Coronary artery (tissue), 2 donors: ENCODE measurements around the gene NPW.

Experiments used
- DNase-seq: peaks from one replicate; pipeline ENCODE4 v3.0.0-alpha.2; 2017; ENCODE audit warnings: low spot score
- H3K27ac ChIP-seq, 2 donors: fragments of 200-600 bp; sonication (generic); one replicate each; pipeline ENCODE4 v1.5.1; 2016 to 2019
- H3K4me3 ChIP-seq: fragments of 200-600 bp; sonication (generic); 2 replicates; pipeline ENCODE4 v1.5.1; 2016; ENCODE audit warnings: mild to moderate bottlenecking, moderate library complexity
- TF ChIP-seq, protein P1 (sequence below): fragments of 200-600 bp; sonication (generic); IDR thresholded peaks from one replicate; pipeline ENCODE4 v1.5.1; 2019; ENCODE audit warnings: antibody characterized with exemption

NPW gene

DNA sequence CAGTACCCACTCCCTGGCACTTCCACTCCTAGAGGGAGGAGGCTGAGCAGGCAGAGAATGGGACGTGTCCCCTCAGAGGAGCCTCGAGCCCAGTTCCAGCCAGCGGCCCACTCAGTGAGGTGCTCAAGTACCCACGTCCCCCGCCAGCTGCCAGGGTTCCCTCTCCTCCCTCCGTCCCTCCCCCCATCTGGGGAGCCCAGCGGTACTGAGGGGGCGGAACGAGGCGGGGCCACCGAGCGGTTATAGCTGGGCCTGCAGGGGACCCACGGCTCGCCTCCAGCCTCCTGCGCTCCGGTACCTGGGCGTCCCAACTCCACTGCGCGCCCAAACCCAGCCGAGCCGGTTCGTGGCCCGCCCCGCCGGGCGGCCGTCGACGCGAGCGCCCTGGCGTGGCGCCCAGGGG is at the start of gene NPW:
TSS of gene NPW (plus strand) at position 268 of the 403 bp plus-strand sequence.
- TF ChIP-seq, protein P1, sequence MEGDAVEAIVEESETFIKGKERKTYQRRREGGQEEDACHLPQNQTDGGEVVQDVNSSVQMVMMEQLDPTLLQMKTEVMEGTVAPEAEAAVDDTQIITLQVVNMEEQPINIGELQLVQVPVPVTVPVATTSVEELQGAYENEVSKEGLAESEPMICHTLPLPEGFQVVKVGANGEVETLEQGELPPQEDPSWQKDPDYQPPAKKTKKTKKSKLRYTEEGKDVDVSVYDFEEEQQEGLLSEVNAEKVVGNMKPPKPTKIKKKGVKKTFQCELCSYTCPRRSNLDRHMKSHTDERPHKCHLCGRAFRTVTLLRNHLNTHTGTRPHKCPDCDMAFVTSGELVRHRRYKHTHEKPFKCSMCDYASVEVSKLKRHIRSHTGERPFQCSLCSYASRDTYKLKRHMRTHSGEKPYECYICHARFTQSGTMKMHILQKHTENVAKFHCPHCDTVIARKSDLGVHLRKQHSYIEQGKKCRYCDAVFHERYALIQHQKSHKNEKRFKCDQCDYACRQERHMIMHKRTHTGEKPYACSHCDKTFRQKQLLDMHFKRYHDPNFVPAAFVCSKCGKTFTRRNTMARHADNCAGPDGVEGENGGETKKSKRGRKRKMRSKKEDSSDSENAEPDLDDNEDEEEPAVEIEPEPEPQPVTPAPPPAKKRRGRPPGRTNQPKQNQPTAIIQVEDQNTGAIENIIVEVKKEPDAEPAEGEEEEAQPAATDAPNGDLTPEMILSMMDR, result no peak
- peak within 1 kb of the TSS; percentile 38 for H3K4me3 ChIP-seq
- no peak for DNase-seq
- H3K27ac ChIP-seq, result no peak within 1 kb of the TSS

DNA sequence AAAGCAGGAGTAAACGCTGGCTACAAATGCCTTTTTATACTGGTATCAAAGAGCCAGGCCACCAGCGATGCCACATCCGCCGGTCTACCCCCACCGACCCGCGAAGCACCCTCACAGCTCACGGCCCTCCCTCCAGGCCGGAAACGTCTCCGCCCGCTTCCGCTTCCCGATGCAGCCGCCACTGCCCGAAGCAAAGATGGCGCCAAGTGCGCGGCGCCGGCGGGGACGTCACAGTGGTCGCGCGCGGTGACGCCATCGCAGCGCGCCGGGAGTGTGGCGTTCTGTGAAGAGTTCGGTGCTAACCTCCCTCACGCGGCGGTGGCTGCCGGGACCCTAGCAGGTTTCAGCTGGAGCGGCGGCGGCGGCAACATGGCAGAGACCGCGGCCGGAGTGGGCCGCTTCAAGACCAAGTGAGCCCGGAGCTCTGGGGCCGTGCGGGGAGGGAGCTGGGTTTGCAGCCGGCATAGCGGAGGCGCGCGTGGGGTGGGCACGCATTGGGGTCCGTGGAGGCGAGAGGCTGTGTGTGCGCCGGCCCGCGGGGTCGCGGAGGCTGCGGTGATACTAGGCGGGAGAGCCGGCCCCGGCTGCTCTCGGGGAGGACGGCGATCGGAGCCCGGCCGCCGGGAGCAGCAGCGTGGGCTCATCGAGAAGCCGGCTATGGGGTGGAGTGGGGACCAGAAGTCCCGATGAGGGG is 47.6 kb upstream of the NPW start, which contains the start of gene TBL3:
TSS of gene TBL3 (plus strand) at position 258 of the 694 bp plus-strand sequence. CDS start at position 370, 112 bp downstream.
- Histone ChIP-seq H3K4me3 (peak within 1 kb of the TSS; percentile 100), H3K27ac (peak within 1 kb of the TSS; percentile 83 to 96)
- TF ChIP-seq, protein P1, result no peak
- DNase-seq, result peak; percentile 94

DNA sequence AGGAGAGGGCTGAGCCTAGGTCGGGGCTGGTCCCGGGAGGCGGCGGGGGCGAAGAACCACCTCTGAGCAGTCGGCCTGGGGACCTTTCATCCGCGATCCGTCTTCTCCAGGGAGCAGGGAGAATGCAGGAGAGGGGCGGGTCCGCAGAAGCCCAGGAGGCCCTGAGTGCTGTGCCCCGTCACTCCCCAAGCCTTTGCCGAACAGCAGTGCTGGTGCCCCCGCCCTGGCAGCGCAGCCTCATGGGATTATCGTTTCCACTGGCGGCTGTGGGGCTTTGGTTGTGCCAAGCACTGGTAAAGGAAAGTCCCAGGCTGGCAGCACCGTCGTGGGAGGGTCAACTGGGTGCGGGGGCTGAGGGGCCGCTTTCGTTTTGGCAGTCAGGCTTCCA is 47.1 kb upstream of the NPW start:
- TF ChIP-seq, protein P1, result no peak
- no peak for DNase-seq
- Histone ChIP-seq H3K27ac (peak overlapping the region in 1 of 2 donors; percentile 83), H3K4me3 (peak overlapping the region; percentile 100)

DNA sequence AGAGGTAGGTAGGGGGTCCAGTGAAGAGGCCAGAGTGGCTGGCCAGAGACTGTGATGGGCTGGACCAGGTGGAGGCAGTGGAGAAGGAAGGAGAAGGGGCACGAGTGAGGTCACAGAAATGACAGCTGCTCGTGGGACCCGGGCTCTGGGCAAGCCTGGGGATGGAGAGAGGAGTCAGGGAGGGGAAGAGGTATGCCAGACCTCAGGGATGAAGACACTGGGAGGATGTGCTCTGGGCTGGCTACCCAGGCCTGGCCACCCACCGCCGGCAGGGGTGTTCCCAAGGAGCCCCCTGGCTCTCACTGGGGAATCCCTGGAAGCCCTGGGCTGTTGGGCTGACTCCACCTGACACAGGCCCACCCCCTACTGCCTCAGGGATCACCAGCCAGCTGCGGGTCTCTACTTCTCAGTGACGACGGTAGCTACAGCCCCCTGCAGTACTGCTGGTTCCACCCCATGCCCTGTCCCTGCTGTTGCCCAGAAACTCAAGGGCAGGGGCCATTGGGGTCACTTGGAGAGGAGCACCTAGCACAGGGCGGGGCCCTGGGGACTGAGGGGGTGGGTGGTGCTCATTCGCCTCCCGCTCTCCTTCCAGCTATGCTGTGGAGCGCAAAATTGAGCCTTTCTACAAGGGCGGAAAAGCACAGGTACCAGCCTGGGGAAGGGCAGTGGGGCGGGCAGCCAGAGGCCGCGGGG is 46.0 kb upstream of the NPW start:
- TF ChIP-seq, protein P1, result no peak
- no peak for DNase-seq
- Histone ChIP-seq H3K4me3 (no peak overlapping the region), H3K27ac (no peak overlapping the region)

DNA sequence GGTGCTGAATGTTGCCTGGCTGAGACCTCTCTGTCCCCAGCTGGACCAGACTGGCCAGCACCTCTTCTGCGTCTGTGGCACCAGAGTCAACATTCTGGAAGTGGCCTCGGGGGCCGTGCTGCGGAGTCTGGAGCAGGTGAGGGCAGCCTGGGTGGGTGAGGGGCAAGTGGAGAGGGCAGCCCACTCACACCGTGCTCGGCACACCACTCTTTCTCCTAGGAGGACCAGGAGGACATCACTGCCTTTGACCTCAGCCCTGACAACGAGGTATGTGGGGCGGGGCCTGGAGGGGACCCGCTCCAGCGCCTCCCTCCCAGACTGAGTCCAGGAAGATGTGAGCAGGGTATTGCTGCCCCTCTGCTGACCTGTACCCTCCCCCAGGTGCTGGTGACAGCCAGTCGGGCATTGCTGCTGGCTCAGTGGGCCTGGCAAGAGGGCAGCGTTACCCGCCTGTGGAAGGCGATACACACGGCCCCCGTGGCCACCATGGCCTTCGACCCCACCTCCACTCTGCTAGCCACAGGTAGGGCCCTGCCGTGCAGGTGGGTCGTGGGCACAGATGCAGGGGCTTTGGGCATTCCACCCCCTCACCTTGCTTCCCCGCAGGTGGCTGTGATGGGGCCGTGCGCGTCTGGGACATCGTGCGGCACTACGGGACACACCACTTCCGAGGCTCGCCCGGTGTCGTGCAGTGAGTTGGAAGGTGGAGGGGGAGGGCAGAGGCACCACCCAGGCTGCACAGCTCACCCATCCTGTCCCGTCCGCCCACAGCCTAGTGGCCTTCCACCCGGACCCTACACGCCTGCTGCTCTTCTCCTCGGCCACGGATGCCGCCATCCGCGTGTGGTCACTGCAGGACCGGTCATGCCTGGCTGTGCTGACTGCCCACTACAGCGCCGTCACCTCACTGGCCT is 45.2 kb upstream of the NPW start:
- Histone ChIP-seq H3K4me3 (no peak overlapping the region), H3K27ac (no peak overlapping the region)
- TF ChIP-seq, protein P1, result no peak
- no peak for DNase-seq

DNA sequence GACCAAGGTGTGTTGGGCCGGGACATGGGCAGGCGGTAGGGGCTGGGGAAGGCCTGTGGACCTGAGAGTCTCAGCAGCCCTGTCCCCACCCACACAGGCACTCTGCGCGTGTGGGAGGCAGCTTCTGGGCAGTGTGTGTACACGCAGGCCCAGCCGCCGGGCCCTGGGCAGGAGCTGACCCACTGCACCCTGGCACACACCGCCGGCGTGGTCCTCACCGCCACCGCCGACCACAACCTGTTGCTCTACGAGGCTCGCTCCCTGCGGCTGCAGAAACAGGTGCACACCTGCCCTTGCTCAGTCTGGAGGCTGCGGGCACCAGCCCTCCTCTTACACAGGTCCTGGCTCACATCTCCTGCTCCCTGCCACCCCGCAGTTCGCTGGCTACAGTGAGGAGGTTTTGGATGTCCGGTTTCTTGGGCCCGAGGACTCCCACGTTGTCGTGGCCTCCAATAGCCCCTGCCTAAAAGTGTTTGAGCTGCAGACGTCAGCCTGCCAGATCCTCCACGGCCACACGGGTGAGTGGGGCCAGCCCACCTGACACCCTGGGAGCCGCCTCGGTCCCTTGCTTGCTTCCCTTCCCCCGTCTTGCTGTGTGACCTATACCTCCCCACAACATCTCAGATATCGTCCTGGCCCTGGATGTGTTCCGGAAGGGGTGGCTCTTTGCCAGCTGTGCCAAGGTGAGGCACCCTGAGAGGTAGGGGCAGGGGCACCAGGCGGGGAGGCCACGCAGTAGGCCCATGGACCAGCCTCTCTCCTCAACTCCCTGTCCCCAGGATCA is 44.0 kb upstream of the NPW start:
- no peak for DNase-seq
- TF ChIP-seq, protein P1, result no peak
- Histone ChIP-seq H3K27ac (no peak overlapping the region), H3K4me3 (no peak overlapping the region)
